VCaP (cell line): ENCODE results near the gene ACER3.

Source experiments
- H3K27ac ChIP-seq: fragments of 450-650 bp; 2 replicates; pipeline ENCODE4 v1.5.1; 2017
- CTCF ChIP-seq: fragments of 450-650 bp; conservative IDR thresholded peaks from 2 replicates; pipeline ENCODE4 v1.5.1; 2017; ENCODE audit warnings: mild to moderate bottlenecking, moderate library complexity

ACER3 gene

GRCh38 chr11:77053217-77054015, 192.7 kb downstream of the ACER3 start:
- no peak for TF ChIP-seq CTCF
- peak overlapping the region; percentile 42; the same call in 1 of the 2 replicates for H3K27ac ChIP-seq

- no peak for TF ChIP-seq CTCF
- H3K27ac ChIP-seq, result peak overlapping the region; percentile 42; the same call in 1 of the 2 replicates
Observed at GRCh38 chr11:77054084-77054483, 193.4 kb downstream of the ACER3 start.

- no peak for TF ChIP-seq CTCF
- peak overlapping the region; percentile 42 for H3K27ac ChIP-seq
Observed at GRCh38 chr11:77055101-77055561, 194.4 kb downstream of the ACER3 start.

- no peak for TF ChIP-seq CTCF
- H3K27ac ChIP-seq, result peak overlapping the region; percentile 42
Observed at GRCh38 chr11:77055913-77056312, 195.2 kb downstream of the ACER3 start.

GRCh38 chr11:77056814-77057402, 196.2 kb downstream of the ACER3 start:
- no peak for TF ChIP-seq CTCF
- H3K27ac ChIP-seq, result peak overlapping the region; percentile 42; the same call in 1 of the 2 replicates

- peak overlapping the region; percentile 95; the same call in 1 of the 2 replicates for H3K27ac ChIP-seq
- TF ChIP-seq CTCF, result no peak
Observed at GRCh38 chr11:77057938-77058474, 197.3 kb downstream of the ACER3 start.

- no peak for TF ChIP-seq CTCF
- H3K27ac ChIP-seq, result peak overlapping the region; percentile 95; the same call in 1 of the 2 replicates
Observed at GRCh38 chr11:77058900-77059299, 198.2 kb downstream of the ACER3 start.
